ENCODE measurements around the gene EPOP.
"Not testable (repeated sequence)": the region's sequence is repeated elsewhere in the genome, so short reads cannot be mapped to it uniquely, and the experiment has no call there.

GRCh38 chr17:38624782-38625355 is 49.9 kb downstream of the EPOP start:
- TF ChIP-seq HDAC6 (IDR thresholded peaks at IDR 0.05; ENCODE audit: low read depth, low read length); CTCF (IDR thresholded peaks at IDR 0.05; ENCODE audit: control extremely low read depth in 1 of 3, insufficient read depth in 1 of 3, low read depth in 1 of 3, low read length in 3 of 3); SP1 (IDR thresholded peaks at IDR 0.05; ENCODE audit: low read depth, low read length); EZH2 (IDR thresholded peaks at IDR 0.05; ENCODE audit: low read depth, low read length, severe bottlenecking); RXRA (IDR thresholded peaks at IDR 0.05; ENCODE audit: insufficient read depth, low read depth, low read length); POLR2A (IDR thresholded peaks at IDR 0.05; ENCODE audit: control extremely low read depth in 1 of 2, low read depth in 2 of 2, low read length in 2 of 2); EGR1 (IDR thresholded peaks at IDR 0.05; ENCODE audit: borderline replicate concordance, low read depth, low read length); RFX5 (IDR thresholded peaks at IDR 0.05; ENCODE audit: borderline replicate concordance, low read depth, low read length); SIN3A (conservative IDR thresholded peaks at IDR 0.05 in 1 of 2, IDR thresholded peaks at IDR 0.05 in 1 of 2; ENCODE audit: low read depth in 1 of 2, low read length in 2 of 2): not testable (repeated sequence)
